C1 segment of cervical spinal cord (tissue), 14 donors: Measurements from ENCODE around the gene RFX2.
"Not testable (repeated sequence)": the region's sequence is repeated elsewhere in the genome, so short reads cannot be mapped to it uniquely, and the experiment has no call there.

Source experiments
- DNase-seq, 14 donors: peaks; one replicate each; lab custom pipeline; 2025; lab: John Stamatoyannopoulos, UW

RFX2 gene

DNA sequence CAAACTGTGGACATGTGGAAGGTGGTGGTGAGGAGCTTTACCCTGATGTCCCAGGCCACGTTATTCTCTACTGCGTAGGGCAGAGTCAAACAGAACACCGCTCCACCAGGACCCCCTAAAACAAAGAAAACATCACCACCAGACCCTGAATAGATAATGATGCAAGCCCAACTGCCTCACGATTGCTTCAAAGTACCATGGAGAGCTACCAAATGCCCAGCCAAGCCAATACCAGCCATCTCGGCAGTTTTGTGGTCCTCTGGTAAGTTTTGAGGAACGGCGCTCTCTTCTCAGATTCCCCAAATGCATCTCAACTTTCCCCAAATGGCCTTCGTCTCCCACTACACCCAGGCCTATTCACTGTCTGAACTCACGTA lies 138.0 kb downstream of the RFX2 start:
- no peak for DNase-seq

GRCh38 chr19:5971714-5972354 lies 138.5 kb downstream of the RFX2 start:
- DNase-seq = no peak

- no peak for DNase-seq
Measured at GRCh38 chr19:5969476-5969875, 140.8 kb downstream of the RFX2 start.

DNA sequence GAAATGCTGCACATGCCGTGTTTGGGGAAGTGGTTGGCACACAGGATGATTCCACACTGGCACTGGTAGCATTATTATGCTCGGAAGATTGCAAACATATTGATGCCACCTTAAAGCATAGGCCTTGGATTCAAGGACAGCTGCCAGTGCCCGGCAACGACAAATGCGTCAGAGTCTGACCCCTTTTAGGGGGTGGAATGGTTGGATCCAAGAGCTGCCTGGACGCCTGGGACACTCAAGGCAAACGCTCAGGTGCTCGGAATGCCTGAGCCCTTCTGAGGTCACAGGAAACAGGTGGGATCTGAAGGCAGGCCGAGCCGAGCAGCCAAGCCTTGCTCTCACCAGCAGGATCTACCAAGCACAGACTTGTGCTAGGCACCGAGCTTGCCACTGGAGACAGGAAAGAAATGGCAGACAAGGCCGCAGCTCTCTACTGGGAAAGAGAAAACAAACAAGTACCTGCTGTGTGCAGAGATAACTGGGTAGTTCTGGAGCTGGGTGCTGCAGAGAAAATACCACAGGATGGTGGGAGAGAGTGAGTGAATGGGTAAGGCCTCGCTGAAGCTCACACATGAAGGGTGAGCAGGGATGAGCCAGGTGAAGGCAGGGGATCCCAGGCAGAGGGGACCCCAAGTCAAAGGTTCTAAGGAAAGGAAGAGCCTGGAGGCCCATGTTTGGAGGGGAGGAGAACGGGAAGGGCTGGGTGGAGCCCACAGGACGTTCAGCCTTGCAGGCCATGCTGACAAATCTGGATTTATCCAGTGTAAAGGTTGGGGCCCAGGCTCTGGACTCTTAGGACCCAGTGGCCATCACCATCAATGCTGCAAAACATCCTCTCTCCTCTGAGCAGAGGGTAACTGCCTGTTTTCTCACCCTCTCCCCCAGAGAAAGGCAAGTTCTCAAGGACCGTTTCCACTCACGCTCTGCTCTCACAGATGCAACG lies 141.6 kb downstream of the RFX2 start:
- peak in 1 of 14 donors; percentile 21 for DNase-seq

GRCh38 chr19:5967994-5968430 lies 142.3 kb downstream of the RFX2 start:
- peak in 12 of 14 donors; percentile 19 to 74 (median 50) for DNase-seq

GRCh38 chr19:5967571-5967970 lies 142.7 kb downstream of the RFX2 start:
- peak in 1 of 14 donors; percentile 36 for DNase-seq

GRCh38 chr19:5966941-5967340 lies 143.4 kb downstream of the RFX2 start:
- no peak for DNase-seq

DNA sequence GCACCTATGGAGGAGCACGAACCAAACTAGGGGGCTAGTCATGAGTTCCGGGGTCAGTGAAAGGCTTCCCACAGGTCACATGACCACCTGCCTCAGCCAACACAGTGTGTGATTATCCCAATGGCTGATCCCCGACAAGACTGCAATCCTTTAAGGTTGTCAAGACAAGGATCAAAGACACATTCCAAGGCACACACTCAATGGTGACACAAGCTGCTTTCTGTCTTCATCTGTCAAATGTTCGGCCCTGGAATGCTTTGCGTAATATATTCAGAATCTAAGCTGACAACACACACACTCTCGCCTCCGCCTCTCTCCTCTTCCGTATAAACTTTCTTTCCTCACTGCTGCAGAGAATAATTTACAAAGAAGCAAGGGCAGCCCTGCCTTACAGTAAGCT lies 144.1 kb downstream of the RFX2 start:
- DNase-seq = no peak

DNA sequence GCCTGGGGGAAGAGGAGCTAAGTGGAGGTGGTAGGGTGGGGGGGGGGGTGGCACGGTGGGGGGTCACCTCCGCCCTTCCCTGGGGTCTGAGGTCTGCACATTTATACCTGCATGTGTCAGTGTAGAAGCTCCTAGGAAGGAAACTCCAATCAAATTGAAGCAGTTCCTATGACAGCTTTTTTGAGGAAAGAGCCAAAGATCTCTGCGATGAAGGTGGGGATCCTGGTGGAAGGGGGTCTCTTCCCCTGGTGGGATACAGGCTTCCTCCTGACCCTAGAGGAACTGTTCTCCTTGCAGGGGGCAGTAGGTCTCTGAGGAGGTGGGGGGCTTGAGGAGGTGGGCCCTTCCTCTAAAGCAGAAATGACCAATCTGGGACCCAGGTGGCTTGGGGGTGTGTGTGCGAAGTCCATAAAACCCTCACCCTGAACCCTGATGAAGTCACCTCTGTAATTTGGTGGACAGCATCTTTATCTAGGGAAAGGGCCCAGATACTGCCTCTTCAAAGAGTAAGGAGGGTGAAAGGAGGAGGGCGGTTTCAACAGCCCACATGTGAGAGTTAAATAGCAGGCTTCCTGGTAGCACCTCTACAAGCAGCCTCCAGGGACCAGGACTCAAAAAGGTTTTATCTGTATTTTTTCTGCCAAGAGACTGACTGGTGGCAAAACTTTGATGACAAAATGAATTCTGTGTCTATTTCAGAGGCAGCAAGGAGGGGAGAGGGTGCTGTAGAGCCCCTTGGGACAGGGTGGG lies 145.3 kb downstream of the RFX2 start:
- no peak for DNase-seq

- no peak for DNase-seq
Measured at GRCh38 chr19:5963855-5964254, 146.4 kb downstream of the RFX2 start.

DNA sequence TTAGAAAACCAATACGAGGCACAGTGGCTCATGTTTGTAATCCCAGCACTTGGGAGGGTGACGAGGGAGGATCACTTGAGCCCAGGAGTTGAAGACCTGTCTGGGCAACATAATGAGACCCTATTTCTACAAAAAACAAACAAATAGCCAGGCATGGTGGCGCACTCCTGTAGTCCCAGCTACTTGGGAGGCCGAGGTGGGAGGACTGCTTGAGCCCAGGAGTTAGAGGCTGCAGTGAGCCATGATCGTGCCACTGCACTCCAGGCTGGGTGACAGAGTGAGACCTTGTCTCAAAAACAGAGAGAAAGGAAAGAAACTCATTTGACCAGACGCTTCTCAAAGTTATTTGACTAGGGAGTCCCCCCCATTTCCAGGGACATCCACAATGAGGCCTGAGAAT lies 147.0 kb downstream of the RFX2 start:
- DNase-seq = not testable (repeated sequence)

DNA sequence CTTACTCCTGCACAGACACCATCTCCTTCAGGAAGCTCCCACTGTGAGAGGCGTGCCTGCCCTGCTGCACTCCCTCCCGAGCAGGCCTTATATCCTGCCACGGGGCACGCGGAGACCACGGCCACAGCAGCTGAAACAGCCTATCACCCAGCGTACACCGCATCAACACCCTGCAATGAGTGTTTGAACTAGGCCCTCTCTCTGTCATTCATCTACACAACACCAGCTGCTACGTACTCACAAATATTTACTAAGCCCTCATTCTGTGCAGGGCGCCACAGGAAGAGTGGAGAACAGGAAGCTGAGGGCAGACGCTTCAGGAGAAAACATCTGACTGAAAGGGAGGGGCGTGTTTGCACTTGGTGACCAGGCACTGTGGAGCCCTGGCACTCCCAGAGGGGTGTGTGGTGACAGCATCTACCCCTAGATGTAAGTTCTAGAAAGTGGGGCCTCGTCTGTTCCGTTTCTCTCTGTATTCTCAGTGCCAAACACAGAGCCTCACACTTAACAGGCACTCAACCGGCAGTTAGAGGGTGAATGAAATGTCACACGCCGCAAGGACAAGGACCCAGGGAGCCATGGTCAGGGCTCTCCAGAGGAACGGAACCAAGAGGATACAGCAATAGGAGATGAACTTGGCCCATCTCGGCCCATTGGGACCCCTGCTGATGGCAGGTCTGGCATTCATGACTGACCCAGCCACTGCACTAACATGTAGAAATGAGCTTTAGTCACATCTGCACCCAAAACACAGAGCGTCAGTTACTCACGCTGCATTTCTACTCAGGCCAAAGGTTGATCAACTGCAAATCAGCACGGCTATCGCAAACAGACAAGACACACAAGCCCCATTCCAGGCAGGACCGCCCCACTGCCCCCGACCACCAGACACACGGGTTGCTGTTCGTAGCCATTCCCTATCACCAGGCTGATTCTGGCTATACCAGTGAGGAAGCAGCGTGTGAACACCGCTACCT lies 148.0 kb downstream of the RFX2 start:
- peak in 8 of 14 donors; percentile 12 to 56 (median 34) for DNase-seq

GRCh38 chr19:5961641-5961968 lies 148.7 kb downstream of the RFX2 start:
- DNase-seq = not testable (repeated sequence)

DNA sequence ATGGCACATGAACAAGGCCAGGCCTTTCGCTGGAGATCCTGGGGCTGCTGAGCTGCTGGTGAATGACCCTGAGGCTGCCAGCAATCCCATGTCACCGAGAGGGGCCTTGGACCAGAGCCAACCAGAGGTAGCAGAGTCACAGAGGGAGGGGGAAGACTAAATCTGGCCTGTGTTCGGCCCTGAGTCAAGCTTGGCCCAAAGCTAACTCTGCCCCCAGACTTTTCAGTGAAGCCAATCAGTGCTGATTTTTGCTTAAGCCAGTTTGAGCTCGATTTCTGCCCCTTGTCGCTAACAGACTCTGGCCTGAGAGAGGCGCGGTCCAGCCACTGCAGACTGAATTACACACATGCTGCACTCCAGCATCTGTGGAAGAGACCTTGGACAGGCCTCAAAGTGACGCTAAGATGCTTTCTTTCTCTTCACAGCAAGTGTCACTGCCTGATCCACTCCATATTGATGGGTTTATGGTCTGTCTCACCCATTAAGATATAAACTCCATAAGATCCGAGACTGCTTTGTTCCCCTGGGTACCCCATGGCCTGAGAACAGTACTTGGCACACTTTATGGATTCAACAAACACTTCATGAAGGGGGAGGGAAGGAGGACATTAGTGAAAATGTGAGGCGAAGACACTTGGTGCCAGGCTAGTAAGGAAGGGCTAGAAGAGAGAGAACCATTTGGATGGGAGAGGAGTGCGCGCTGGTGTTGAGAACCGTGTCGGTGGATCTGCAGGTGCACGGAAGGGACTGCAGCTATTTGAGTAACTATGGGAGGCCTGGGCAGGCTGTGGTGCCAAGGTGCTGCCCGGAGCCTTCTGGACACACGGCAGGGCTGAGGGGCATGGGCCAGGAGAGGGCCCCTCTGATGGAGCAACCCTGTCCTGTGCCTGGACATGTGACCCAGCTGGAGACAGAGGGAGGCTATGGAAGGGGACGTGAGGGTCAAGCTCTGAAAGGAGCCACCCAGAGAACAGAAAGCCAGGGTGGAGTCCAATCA lies 150.0 kb downstream of the RFX2 start:
- peak in 9 of 14 donors; percentile 13 to 51 (median 28) for DNase-seq

- no peak for DNase-seq
Measured at GRCh38 chr19:5959260-5960004, 150.9 kb downstream of the RFX2 start.

GRCh38 chr19:5958851-5959122 lies 151.5 kb downstream of the RFX2 start:
- no peak for DNase-seq

- no peak for DNase-seq
Measured at GRCh38 chr19:5958074-5958850, 152.0 kb downstream of the RFX2 start.

GRCh38 chr19:5957170-5957569 lies 153.1 kb downstream of the RFX2 start:
- no peak for DNase-seq
